Measurements from ENCODE around the gene IPO13. TPM values are rescaled to one million over a fixed set of nuclear protein-coding genes. Genes with fewer than 3 reads are reported as not detected.

The IPO13 gene
- total RNA-seq, 1 donor from 2014 or later = 6.2 TPM

GRCh38 chr1:43934986-43935324 lies 11.8 kb upstream of the IPO13 start:
- peaks cover 0 to 3% of the 10 kb centered on the region in 2 donors for H3K36me3 ChIP-seq
- H3K4me1 ChIP-seq = peaks cover 8 to 19% of the 10 kb centered on the region in 2 donors
- H3K27me3 ChIP-seq = peaks cover 7% of the 10 kb centered on the region
- H3K9me3 ChIP-seq = no peaks in the 10 kb centered on the region
- intact Hi-C loops (cut with DNase I) = loop anchor here (5.0 kb wide), 1 partner anchor 408 kb away; no protein-coding TSS in a partner anchor
- no peak overlapping the region for H3K4me3 ChIP-seq
- no peak for DNase-seq (ENCODE audit: low spot score in 2 of 2)
- H3K27ac ChIP-seq = no peak overlapping the region
- no peak for TF ChIP-seq CTCF (IDR thresholded peaks at IDR 0.05)

- Histone ChIP-seq H3K27me3 (peaks cover 7% of the 10 kb centered on the region), H3K4me3 (peak overlapping the region; percentile 44 to 60), H3K4me1 (peaks cover 8 to 19% of the 10 kb centered on the region in 2 donors), H3K9me3 (no peaks in the 10 kb centered on the region), H3K36me3 (no peaks in the 10 kb centered on the region), H3K27ac (no peak overlapping the region)
- TF ChIP-seq CTCF (IDR thresholded peaks at IDR 0.05) = no peak
- intact Hi-C loops (cut with DNase I) = no loop called here
- DNase-seq (ENCODE audit: low spot score in 2 of 2) = no peak
Observed at GRCh38 chr1:43935711-43936427, 10.9 kb upstream of the IPO13 start.

GRCh38 chr1:43936431-43937151 lies 10.2 kb upstream of the IPO13 start:
- H3K27me3 ChIP-seq = peaks cover 7% of the 10 kb centered on the region
- H3K4me3 ChIP-seq = peak overlapping the region; percentile 44 to 60
- TF ChIP-seq CTCF (IDR thresholded peaks at IDR 0.05) = no peak
- H3K4me1 ChIP-seq = peaks cover 8 to 19% of the 10 kb centered on the region in 2 donors
- H3K36me3 ChIP-seq = no peaks in the 10 kb centered on the region
- intact Hi-C loops (cut with DNase I) = no loop called here
- H3K9me3 ChIP-seq = no peaks in the 10 kb centered on the region
- DNase-seq (ENCODE audit: low spot score in 2 of 2) = no peak
- H3K27ac ChIP-seq = no peak overlapping the region

GRCh38 chr1:43937179-43937865 lies 9.4 kb upstream of the IPO13 start:
- Histone ChIP-seq H3K4me1 (peaks cover 8 to 19% of the 10 kb centered on the region in 2 donors), H3K4me3 (no peak overlapping the region), H3K27me3 (peaks cover 7% of the 10 kb centered on the region), H3K27ac (no peak overlapping the region), H3K36me3 (no peaks in the 10 kb centered on the region), H3K9me3 (no peaks in the 10 kb centered on the region)
- DNase-seq (ENCODE audit: low spot score in 2 of 2) = no peak
- intact Hi-C loops (cut with DNase I) = no loop called here
- TF ChIP-seq CTCF (IDR thresholded peaks at IDR 0.05) = no peak

- peaks cover 7% of the 10 kb centered on the region for H3K27me3 ChIP-seq
- H3K4me3 ChIP-seq = no peak overlapping the region
- no peaks in the 10 kb centered on the region for H3K9me3 ChIP-seq
- intact Hi-C loops (cut with DNase I) = no loop called here
- no peak for DNase-seq (ENCODE audit: low spot score in 2 of 2)
- H3K27ac ChIP-seq = no peak overlapping the region
- TF ChIP-seq CTCF (IDR thresholded peaks at IDR 0.05) = no peak
- no peaks in the 10 kb centered on the region for H3K36me3 ChIP-seq
- peaks cover 6 to 14% of the 10 kb centered on the region in 2 donors for H3K4me1 ChIP-seq
Observed at GRCh38 chr1:43938383-43938782, 8.4 kb upstream of the IPO13 start.

Measured in ascending aorta (tissue), 2 donors.